Brain microvascular endothelial cell (primary cell): ENCODE results near the gene ZNF22.

Source experiments
- DNase-seq: peaks from one replicate; pipeline ENCODE4 v3.0.0-alpha.2; 2020
- H3K27ac ChIP-seq: fragments of 250-450 bp; sonication (Bioruptor Pico); 2 replicates; pipeline ENCODE4 v1.5.1; 2020; ENCODE audit warnings: mild to moderate bottlenecking, moderate library complexity
- H3K27me3 ChIP-seq: fragments of 250-450 bp; sonication (Bioruptor Pico); replicated peaks from 2 replicates; pipeline ENCODE4 v1.5.1; 2020; ENCODE audit warnings: mild to moderate bottlenecking
- H3K36me3 ChIP-seq: fragments of 250-450 bp; sonication (Bioruptor Pico); replicated peaks from 2 replicates; pipeline ENCODE4 v1.5.1; 2020; ENCODE audit warnings: mild to moderate bottlenecking
- H3K4me3 ChIP-seq: 2 replicates; pipeline ENCODE4 v1.5.1; 2011; ENCODE audit warnings: low read depth, mild to moderate bottlenecking, control low read depth, low read length, moderate library complexity
- in situ Hi-C: cut with HindIII; loops from 2 replicates; pipeline ENCODE4 v1.10.0; 2017; ENCODE audit warnings: low sequenced_read_pairs, low pct_ligation_motif_present
- TF ChIP-seq, protein P1 (sequence below): IDR thresholded peaks from 2 replicates; pipeline ENCODE4 v1.5.1; 2011; ENCODE audit warnings: low read depth, mild to moderate bottlenecking, moderate library complexity, low read length, control low read depth, inconsistent platforms; ENCODE audit errors: missing control alignments

ZNF22 gene

DNA sequence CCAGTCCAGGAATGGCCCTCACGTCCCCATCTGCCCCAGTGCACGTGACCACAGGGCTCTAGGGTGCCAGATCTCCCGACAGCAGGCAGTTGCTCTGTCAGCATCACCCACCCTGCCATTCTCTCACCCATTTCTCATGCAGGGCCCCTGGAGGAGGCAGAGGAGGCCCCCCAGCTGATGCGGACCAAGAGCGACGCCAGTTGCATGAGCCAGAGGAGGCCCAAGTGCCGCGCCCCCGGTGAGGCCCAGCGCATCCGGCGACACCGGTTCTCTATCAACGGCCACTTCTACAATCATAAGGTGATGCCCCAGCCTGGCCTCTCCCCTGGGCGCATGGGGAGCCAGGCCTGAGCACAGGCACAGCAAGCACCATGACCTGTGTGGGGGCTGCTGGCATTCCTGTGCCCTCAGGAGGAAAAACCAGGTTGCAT is 16.0 kb upstream of the ZNF22 start:
- in situ Hi-C loops = no loop called here
- Histone ChIP-seq H3K27ac (no peak overlapping the region), H3K36me3 (no peaks in the 10 kb centered on the region), H3K27me3 (no peaks in the 10 kb centered on the region), H3K4me3 (no peak overlapping the region)
- DNase-seq = no peak
- TF ChIP-seq, protein P1, sequence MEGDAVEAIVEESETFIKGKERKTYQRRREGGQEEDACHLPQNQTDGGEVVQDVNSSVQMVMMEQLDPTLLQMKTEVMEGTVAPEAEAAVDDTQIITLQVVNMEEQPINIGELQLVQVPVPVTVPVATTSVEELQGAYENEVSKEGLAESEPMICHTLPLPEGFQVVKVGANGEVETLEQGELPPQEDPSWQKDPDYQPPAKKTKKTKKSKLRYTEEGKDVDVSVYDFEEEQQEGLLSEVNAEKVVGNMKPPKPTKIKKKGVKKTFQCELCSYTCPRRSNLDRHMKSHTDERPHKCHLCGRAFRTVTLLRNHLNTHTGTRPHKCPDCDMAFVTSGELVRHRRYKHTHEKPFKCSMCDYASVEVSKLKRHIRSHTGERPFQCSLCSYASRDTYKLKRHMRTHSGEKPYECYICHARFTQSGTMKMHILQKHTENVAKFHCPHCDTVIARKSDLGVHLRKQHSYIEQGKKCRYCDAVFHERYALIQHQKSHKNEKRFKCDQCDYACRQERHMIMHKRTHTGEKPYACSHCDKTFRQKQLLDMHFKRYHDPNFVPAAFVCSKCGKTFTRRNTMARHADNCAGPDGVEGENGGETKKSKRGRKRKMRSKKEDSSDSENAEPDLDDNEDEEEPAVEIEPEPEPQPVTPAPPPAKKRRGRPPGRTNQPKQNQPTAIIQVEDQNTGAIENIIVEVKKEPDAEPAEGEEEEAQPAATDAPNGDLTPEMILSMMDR = no peak

DNA sequence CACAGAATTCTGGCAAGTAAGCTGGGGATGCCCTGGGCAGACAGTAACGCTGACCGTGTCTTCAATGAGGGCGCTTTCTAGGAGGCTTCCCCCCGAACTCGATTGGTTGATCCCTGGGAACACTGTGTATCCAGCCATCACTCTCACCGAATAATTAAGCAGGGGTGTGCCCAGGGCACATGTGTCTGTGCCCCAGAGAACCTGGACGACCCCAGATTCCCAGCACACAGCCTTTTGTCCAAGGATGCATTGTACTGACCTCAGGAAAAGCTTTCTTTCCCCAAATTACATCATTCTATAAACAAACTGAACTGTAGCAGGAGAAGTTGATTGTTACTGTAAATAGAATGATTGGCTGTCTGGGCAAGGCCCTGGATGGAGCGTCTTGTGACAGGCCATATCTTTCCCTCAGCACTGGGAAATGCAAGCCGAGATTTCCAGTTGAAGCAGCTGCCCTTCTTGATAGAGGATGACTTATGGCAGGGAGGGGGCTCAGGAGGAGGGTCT is 15.5 kb upstream of the ZNF22 start:
- Histone ChIP-seq H3K27ac (no peak overlapping the region), H3K4me3 (no peak overlapping the region), H3K36me3 (no peaks in the 10 kb centered on the region), H3K27me3 (no peaks in the 10 kb centered on the region)
- DNase-seq = peak; percentile 31
- TF ChIP-seq, protein P1 = no peak
- in situ Hi-C loops = no loop called here

DNA sequence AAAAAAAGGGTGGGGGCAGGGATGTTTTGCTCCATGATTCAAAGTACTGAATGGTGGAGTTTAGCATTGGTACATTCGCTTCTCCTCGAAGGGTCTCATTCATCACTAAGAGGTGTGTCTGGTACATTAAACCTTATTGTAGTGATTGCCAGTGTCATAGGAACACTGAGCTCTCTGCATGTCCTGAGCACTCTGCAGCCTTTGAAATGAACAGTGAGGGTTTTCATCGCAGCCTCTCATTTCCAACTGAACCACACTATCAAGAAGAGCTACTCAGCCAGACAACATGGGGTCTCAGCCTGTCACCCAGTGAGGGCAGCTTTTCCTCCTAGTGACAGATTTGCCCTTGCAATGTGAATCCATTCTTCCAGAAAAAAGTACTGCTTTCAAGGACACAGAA is 14.5 kb upstream of the ZNF22 start:
- H3K36me3 ChIP-seq = no peaks in the 10 kb centered on the region

DNA sequence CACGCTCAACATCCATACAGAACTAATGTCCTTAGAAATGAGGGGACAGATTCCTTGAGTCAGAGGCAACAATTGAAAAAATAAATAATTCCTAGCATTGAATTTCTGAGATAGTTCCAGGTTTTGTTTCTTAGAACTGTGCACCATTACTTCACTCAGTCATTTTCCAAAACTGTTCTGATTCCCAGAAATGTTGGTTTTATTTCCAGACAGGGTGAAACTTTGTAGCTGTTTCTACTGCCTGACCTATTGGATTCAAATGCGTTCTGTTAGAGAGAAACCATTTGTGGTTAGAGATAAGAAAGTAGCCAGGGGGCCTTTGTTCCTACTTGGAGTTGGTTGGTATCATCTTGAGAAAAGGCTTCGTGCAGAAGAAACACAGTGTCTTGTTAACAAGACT is 14.1 kb upstream of the ZNF22 start:
- Histone ChIP-seq H3K27me3 (no peaks in the 10 kb centered on the region), H3K27ac (no peak overlapping the region), H3K36me3 (no peaks in the 10 kb centered on the region), H3K4me3 (no peak overlapping the region)
- TF ChIP-seq, protein P1 = no peak
- in situ Hi-C loops = no loop called here
- no peak for DNase-seq

More for the DNA sequence above, 14.5 kb upstream of the ZNF22 start:
- in situ Hi-C loops = no loop called here
- Histone ChIP-seq H3K4me3 (no peak overlapping the region), H3K27ac (no peak overlapping the region), H3K27me3 (no peaks in the 10 kb centered on the region)
- TF ChIP-seq, protein P1 = no peak
- no peak for DNase-seq

DNA sequence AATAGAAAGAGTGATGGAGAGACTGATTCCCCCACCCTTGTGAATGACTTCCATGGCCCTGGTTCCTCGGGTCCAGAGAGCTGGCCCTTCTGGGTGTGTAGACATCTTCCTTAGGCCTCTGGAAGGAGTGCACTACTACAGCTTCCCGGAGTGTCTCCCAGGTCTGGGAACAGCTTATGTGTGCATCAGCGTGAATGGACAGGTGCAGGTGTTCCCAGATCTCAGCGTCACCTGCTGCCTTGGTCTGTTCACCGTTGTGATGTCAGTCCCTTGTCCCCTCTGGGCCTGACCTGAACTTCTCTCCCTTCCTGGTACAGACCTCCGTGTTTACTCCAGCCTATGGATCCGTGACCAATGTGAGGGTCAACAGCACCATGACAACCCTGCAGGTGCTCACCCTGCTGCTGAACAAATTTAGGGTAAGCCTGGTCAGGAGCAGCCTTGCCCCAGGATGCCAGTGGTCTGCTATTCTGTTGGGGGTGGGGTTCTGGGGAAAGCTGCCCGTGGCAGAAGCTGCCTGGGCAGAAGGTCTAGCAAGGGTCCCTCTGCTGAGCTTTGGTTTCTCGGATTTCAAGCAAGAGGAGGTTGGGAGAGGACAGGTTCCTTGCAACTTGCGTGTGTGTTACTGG is 11.7 kb upstream of the ZNF22 start:
- Histone ChIP-seq H3K36me3 (no peaks in the 10 kb centered on the region), H3K27me3 (no peaks in the 10 kb centered on the region)
- in situ Hi-C loops = no loop called here

More for the DNA sequence above, 11.7 kb upstream of the ZNF22 start:
- TF ChIP-seq, protein P1 = no peak
- Histone ChIP-seq H3K4me3 (no peak overlapping the region), H3K27ac (no peak overlapping the region)
- no peak for DNase-seq
